ENCODE measurements around the gene TMBIM6. TPM values are rescaled to one million over a fixed set of nuclear protein-coding genes. Genes with fewer than 3 reads are reported as not detected.

Gene TMBIM6
- total and polyA plus RNA-seq, 7 experiments from 2014 or later: 307 to 916 (median 392) TPM

DNA sequence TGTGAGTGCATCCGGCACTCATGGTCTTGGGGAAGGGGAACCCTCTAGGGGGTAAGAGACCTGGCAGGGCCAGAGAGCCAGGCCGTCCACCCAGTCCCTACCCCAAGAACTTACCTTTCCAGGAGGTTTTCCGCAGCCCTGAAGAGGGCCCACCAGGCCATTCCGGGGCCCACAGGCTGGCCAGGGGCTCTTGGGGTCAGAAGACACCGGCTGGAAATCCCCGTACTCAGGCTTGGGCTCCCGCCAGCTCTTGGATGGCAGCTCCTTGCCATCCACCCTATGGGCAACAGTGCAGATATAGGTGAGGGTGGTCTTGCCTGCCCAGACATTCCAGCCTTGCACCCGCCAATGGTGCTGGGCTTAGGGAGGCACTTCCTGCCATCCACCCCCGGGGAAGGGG, 52.3 kb downstream of the TMBIM6 start:
- H3K4me1 Mint-ChIP-seq: no peaks in the 10 kb centered on the region
- H3K9me3 Mint-ChIP-seq: no peaks in the 10 kb centered on the region
- peaks cover 0 to 4% (median 3%) of the 10 kb centered on the region in 5 donors for H3K36me3 Mint-ChIP-seq
- intact Hi-C loops (cut with micrococcal nuclease): no loop called here
- H3K4me3 ChIP-seq (ENCODE audit: low read length): no peak overlapping the region
- H3K27ac ChIP-seq (ENCODE audit: low read depth, low read length): no peak overlapping the region
- ATAC-seq: no peak
- H3K27me3 ChIP-seq (ENCODE audit: control insufficient read depth in 2 of 2, insufficient read depth in 2 of 2, low read length in 2 of 2): no peaks in the 10 kb centered on the region
- no peak overlapping the region for H3K27ac Mint-ChIP-seq
- DNase-seq: no peak
- no peaks in the 10 kb centered on the region for H3K4me1 ChIP-seq (ENCODE audit: control insufficient read depth in 2 of 2, insufficient read depth in 2 of 2, low read length in 2 of 2)
- H3K36me3 ChIP-seq (ENCODE audit: control insufficient read depth in 2 of 3, insufficient read depth in 3 of 3, low read length in 3 of 3): peaks cover 0 to 33% (median 0%) of the 10 kb centered on the region in 3 experiments
- POLR2A ChIA-PET: no interaction called here
- CTCF ChIA-PET: no interaction called here
- no peaks in the 10 kb centered on the region for H3K27me3 Mint-ChIP-seq
- no peak overlapping the region for H3K4me3 Mint-ChIP-seq
- no peaks in the 10 kb centered on the region for H3K9me3 ChIP-seq (ENCODE audit: control insufficient read depth in 2 of 3, low read length in 3 of 3)

DNA sequence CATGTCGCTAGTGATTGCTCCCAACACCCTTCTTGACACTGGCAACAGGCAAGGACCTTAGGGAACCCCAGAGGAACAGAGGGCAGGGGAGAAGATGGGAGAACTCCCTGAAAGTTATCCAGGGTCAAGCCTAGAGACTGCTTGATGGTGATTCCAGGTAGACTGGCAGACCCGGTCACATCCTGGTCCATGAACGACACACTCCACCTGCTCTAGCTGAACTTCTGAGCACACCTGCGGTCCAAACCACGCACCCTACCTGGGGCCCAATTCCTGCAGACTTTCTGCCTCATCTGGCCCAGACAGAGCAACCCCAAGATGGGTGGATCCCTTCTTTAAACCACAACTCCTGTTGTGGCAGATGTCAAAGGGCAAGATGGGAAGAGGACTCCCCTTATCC, 52.7 kb downstream of the TMBIM6 start:
- H3K9me3 Mint-ChIP-seq: no peaks in the 10 kb centered on the region
- intact Hi-C loops (cut with micrococcal nuclease): no loop called here
- H3K9me3 ChIP-seq (ENCODE audit: control insufficient read depth in 2 of 3, low read length in 3 of 3): no peaks in the 10 kb centered on the region
- CTCF ChIA-PET: no interaction called here
- H3K36me3 ChIP-seq (ENCODE audit: control insufficient read depth in 2 of 3, insufficient read depth in 3 of 3, low read length in 3 of 3): peaks cover 0 to 34% (median 0%) of the 10 kb centered on the region in 3 experiments
- no peak for DNase-seq
- H3K4me3 ChIP-seq (ENCODE audit: low read length): no peak overlapping the region
- POLR2A ChIA-PET: no interaction called here
- ATAC-seq: no peak
- no peak overlapping the region for H3K27ac ChIP-seq (ENCODE audit: low read depth, low read length)
- no peaks in the 10 kb centered on the region for H3K4me1 Mint-ChIP-seq
- H3K36me3 Mint-ChIP-seq: peaks cover 0 to 7% (median 3%) of the 10 kb centered on the region in 5 donors
- no peak overlapping the region for H3K27ac Mint-ChIP-seq
- H3K27me3 ChIP-seq (ENCODE audit: control insufficient read depth in 2 of 2, insufficient read depth in 2 of 2, low read length in 2 of 2): no peaks in the 10 kb centered on the region
- H3K4me3 Mint-ChIP-seq: no peak overlapping the region
- no peaks in the 10 kb centered on the region for H3K27me3 Mint-ChIP-seq
- H3K4me1 ChIP-seq (ENCODE audit: control insufficient read depth in 2 of 2, insufficient read depth in 2 of 2, low read length in 2 of 2): no peaks in the 10 kb centered on the region

DNA sequence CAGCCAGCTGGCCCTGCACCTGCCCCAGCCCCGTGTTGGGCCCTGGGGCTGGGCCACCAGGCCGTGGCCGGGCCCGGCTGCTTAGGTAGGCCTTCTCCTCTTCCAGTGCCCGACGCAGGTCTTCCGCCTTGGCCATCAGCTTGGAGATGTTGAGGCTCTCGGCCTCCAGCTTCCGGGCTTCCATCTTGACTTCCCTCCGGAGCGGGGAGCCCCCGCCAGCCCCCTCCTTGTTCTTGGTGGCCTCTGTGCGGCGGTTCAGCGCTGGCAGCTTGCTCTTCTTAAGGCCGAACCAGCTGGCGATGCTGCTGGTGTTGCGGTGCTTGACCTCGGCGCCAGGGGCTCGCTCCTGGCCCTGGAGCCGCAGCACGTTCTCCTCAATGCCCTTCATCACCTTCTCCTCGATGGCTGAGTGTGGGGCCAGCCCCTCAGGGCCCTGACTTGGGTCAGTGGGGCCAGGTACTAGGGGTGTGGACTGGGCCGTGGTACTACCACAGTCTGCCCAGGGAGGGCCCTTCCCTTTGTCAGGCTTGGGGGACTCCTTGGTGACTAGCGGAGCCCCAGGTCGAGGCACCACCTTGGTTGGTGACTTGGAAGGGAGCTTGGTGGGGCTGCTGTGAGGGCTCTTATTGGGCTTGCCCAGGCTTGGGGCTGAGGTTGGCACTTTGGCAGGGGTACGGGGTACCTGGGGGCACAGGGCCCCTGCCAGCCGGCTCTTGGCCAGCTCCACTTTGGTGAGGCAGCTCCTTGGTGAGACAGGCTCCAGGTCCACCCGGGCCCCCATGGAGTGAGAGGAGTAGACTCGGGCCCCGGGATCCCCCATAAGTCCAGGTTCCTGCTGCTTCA, 53.7 kb downstream of the TMBIM6 start:
- Histone ChIP-seq H3K9me3 (ENCODE audit: control insufficient read depth in 2 of 3, low read length in 3 of 3) (no peaks in the 10 kb centered on the region), H3K27me3 (ENCODE audit: control insufficient read depth in 2 of 2, insufficient read depth in 2 of 2, low read length in 2 of 2) (no peaks in the 10 kb centered on the region), H3K4me1 (ENCODE audit: control insufficient read depth in 2 of 2, insufficient read depth in 2 of 2, low read length in 2 of 2) (no peaks in the 10 kb centered on the region), H3K4me3 (ENCODE audit: low read length) (no peak overlapping the region), H3K27ac (ENCODE audit: low read depth, low read length) (no peak overlapping the region), H3K36me3 (ENCODE audit: control insufficient read depth in 2 of 3, insufficient read depth in 3 of 3, low read length in 3 of 3) (peaks cover 0 to 34% (median 0%) of the 10 kb centered on the region in 3 experiments)
- Mint-ChIP-seq H3K27me3 (no peaks in the 10 kb centered on the region), H3K9me3 (no peaks in the 10 kb centered on the region), H3K36me3 (peaks cover 0 to 14% (median 3%) of the 10 kb centered on the region in 5 donors), H3K4me3 (no peak overlapping the region), H3K4me1 (no peaks in the 10 kb centered on the region), H3K27ac (peak overlapping the region in 1 of 9 donors; percentile 33)
- POLR2A ChIA-PET: no interaction called here
- DNase-seq (no peak), ATAC-seq (no peak)
- intact Hi-C loops (cut with micrococcal nuclease): no loop called here
- CTCF ChIA-PET: no interaction called here

DNA sequence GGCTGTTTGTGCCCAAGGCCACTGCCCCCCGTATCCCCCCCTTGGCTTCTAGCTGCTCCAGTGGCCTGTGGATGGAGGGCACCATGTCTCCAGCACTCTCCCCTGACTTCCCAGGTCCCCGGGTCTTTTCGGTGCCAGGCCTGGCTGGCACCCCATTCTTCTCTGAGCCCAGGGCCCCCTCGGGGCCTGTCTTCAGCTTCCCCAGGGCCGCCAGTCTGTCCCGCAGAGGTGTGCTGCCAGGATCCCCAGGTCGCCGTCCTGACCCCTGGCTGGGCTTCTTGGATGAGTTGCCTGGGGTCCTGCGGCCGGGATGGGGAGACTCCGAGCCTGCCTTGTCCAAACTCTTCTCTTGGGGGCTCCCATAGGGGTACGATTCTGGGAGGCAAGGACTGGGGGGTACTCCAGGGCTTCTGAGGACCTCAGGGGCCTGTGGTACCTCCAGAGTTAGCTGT, 54.3 kb downstream of the TMBIM6 start:
- Histone ChIP-seq H3K27me3 (ENCODE audit: control insufficient read depth in 2 of 2, insufficient read depth in 2 of 2, low read length in 2 of 2) (no peaks in the 10 kb centered on the region), H3K4me1 (ENCODE audit: control insufficient read depth in 2 of 2, insufficient read depth in 2 of 2, low read length in 2 of 2) (no peaks in the 10 kb centered on the region), H3K4me3 (ENCODE audit: low read length) (no peak overlapping the region), H3K36me3 (ENCODE audit: control insufficient read depth in 2 of 3, insufficient read depth in 3 of 3, low read length in 3 of 3) (peaks cover 0 to 36% (median 0%) of the 10 kb centered on the region in 3 experiments), H3K9me3 (ENCODE audit: control insufficient read depth in 2 of 3, low read length in 3 of 3) (no peaks in the 10 kb centered on the region), H3K27ac (ENCODE audit: low read depth, low read length) (no peak overlapping the region)
- H3K4me1 Mint-ChIP-seq: no peaks in the 10 kb centered on the region
- DNase-seq (no peak), ATAC-seq (no peak)
- H3K27ac Mint-ChIP-seq: no peak overlapping the region
- intact Hi-C loops (cut with micrococcal nuclease): no loop called here
- H3K9me3 Mint-ChIP-seq: no peaks in the 10 kb centered on the region
- ChIA-PET CTCF (no interaction called here), POLR2A (no interaction called here)
- peaks cover 0 to 13% (median 0%) of the 10 kb centered on the region in 5 donors for H3K36me3 Mint-ChIP-seq
- H3K27me3 Mint-ChIP-seq: no peaks in the 10 kb centered on the region
- no peak overlapping the region for H3K4me3 Mint-ChIP-seq

DNA sequence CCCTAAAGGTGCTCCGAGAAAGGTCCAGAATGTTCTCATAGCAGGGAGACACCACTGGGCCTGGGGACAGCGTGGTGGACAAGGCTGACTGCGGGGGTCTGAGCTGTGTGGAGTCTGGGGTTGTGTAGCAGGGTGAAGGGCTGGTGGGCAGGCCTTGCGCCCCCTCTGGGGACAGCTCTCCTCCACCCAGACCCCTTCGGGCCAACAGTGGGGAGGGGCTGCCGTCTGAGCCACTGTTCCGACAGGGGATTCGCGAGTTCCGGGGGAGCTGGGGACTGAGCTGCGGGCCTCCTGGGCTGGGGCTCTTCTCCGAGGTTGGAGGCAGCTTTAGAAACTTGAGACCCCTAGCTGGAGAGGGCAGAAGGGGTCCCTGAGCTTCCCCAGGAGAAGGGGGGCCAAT, 54.8 kb downstream of the TMBIM6 start:
- Mint-ChIP-seq H3K4me1 (no peaks in the 10 kb centered on the region), H3K9me3 (no peaks in the 10 kb centered on the region), H3K27me3 (no peaks in the 10 kb centered on the region), H3K4me3 (no peak overlapping the region), H3K27ac (peak overlapping the region in 1 of 9 donors; percentile 36), H3K36me3 (peaks cover 0 to 13% (median 0%) of the 10 kb centered on the region in 5 donors)
- ATAC-seq (no peak), DNase-seq (no peak)
- H3K4me3 ChIP-seq (ENCODE audit: low read length): no peak overlapping the region
- POLR2A ChIA-PET: no interaction called here
- no peaks in the 10 kb centered on the region for H3K4me1 ChIP-seq (ENCODE audit: control insufficient read depth in 2 of 2, insufficient read depth in 2 of 2, low read length in 2 of 2)
- CTCF ChIA-PET: no interaction called here
- H3K36me3 ChIP-seq (ENCODE audit: control insufficient read depth in 2 of 3, insufficient read depth in 3 of 3, low read length in 3 of 3): peaks cover 0 to 40% (median 0%) of the 10 kb centered on the region in 3 experiments
- H3K9me3 ChIP-seq (ENCODE audit: control insufficient read depth in 2 of 3, low read length in 3 of 3): no peaks in the 10 kb centered on the region
- H3K27ac ChIP-seq (ENCODE audit: low read depth, low read length): no peak overlapping the region
- H3K27me3 ChIP-seq (ENCODE audit: control insufficient read depth in 2 of 2, insufficient read depth in 2 of 2, low read length in 2 of 2): no peaks in the 10 kb centered on the region
- intact Hi-C loops (cut with micrococcal nuclease): no loop called here

DNA sequence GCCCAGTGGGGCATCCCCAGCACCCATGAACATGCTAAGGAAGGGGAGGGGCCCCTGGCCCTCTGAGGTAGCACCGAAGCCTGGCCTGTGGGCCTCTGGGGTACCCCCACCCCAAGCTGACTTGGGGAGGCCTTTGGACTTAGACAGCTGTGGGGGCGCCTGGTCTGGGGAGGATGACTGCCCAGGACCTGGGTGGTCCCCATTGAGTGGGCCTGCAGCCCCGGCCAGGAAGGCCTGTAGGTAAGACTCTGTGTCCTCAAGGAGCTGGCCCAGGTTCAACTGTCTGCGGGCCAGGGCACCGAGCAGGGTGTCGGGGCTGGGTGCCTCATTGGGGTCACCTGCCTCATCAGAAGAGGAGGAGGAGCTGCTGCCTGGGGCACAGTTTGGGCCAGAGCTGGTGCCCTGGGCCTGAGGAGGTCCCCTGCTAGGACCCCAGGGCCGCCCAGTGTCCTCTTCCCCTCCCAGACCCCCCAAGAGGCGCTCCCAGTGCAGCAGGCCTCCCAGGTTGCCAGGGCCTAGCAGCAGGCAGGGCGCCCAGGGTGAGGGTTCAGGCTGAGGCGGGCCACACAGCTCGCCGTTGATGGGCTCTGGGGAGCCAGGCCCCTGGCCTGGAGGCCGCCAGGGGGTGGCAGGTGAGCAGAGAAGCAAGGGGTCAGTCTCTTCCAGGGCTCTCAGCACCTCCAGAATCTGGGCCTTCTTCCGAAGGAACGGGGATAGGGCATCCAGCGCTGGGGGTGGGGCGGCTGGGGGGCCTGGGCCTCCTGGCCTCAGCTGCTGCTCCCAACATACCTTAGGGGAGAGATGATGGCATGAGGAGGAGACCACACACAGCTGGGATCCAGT, 55.5 kb downstream of the TMBIM6 start:
- H3K4me1 Mint-ChIP-seq: peaks cover 0 to 1% (median 0%) of the 10 kb centered on the region in 7 donors
- Histone ChIP-seq H3K4me1 (ENCODE audit: control insufficient read depth in 2 of 2, insufficient read depth in 2 of 2, low read length in 2 of 2) (no peaks in the 10 kb centered on the region), H3K4me3 (ENCODE audit: low read length) (no peak overlapping the region), H3K36me3 (ENCODE audit: control insufficient read depth in 2 of 3, insufficient read depth in 3 of 3, low read length in 3 of 3) (peaks cover 0 to 47% (median 0%) of the 10 kb centered on the region in 3 experiments), H3K9me3 (ENCODE audit: control insufficient read depth in 2 of 3, low read length in 3 of 3) (no peaks in the 10 kb centered on the region), H3K27me3 (ENCODE audit: control insufficient read depth in 2 of 2, insufficient read depth in 2 of 2, low read length in 2 of 2) (no peaks in the 10 kb centered on the region), H3K27ac (ENCODE audit: low read depth, low read length) (no peak overlapping the region)
- intact Hi-C loops (cut with micrococcal nuclease): no loop called here
- DNase-seq (no peak), ATAC-seq (no peak)
- H3K27me3 Mint-ChIP-seq: no peaks in the 10 kb centered on the region
- no peaks in the 10 kb centered on the region for H3K9me3 Mint-ChIP-seq
- POLR2A ChIA-PET: no interaction called here
- CTCF ChIA-PET: interaction anchor here (0.6 kb wide), 1 partner anchor 21 kb away, joined by 3 read pairs; no protein-coding TSS in a partner anchor
- H3K36me3 Mint-ChIP-seq: peaks cover 0 to 19% (median 0%) of the 10 kb centered on the region in 5 donors
- H3K27ac Mint-ChIP-seq: peak overlapping the region in 1 of 9 donors; percentile 36
- no peak overlapping the region for H3K4me3 Mint-ChIP-seq
